HT-29 (cell line): Measurements from ENCODE around the gene ZIC2. TPM values are rescaled to one million over a fixed set of nuclear protein-coding genes. Genes with fewer than 3 reads are reported as not detected.
"Not testable (repeated sequence)": the region's sequence is repeated elsewhere in the genome, so short reads cannot be mapped to it uniquely, and the experiment has no call there.

Experiments
- DNase-seq: peaks from one replicate; pipeline ENCODE4 v3.0.0-alpha.2; 2015; ENCODE audit warnings: low spot score
- total RNA-seq: library from RNA; depleted of rRNA; stranded (reverse); fragments of >200 nt; shearing (Covaris generic); gene quantifications from 2 replicates; pipeline ENCODE4 v1.2.3, GENCODE V29; 2014; rRNA removed

Gene ZIC2
- total RNA-seq, 1 experiment from 2014 or later = 0.23 TPM

GRCh38 chr13:100014621-100015020 is 33.0 kb downstream of the ZIC2 start:
- DNase-seq = no peak

DNA sequence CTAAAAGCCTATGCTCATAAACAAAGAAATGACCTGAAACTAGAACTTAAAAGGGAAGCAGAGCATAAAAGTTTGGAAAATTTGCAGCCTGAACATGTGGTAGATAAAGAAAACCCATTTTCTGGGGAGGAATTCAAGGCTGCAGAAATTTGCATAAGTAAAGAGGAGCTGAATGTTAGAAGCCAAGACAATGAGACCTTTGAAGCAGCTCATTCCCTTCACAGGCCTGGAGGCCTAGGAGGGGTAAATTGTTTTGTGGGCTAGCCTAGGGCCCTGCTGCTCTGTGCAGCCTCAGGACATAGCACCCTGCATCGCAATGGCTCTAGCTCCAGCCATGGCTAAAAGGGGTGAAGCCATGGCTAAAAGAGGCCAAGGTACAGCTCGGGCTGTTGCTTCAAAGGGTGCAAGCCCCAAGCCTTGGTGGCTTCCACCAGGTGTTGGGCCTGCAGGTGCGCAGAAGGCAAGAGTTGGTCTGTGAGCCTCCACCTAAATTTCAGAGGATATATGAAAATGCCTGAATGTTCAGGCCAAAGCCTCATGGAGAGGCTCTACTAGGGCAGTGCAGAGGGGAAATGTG is 38.3 kb downstream of the ZIC2 start:
- no peak for DNase-seq

DNA sequence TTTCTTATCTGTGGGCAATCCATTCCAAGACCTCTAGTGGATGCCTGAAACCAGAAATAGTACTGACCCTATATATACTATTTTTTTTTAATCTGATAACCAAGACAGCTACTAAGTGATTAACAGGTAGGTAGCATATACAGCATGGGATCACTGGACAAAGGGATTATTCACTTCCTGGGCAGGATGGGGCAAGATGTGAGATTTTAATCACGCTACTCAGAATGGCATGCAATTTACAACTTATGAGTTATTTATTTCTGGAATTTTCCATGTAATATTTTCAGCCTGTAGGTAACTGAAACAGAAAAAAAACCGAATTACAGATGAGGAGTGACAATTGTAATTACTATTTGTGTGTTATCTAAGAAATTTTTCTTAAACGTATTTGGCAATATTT is 41.2 kb downstream of the ZIC2 start:
- no peak for DNase-seq

- no peak for DNase-seq
Measured at GRCh38 chr13:100024023-100024422, 42.4 kb downstream of the ZIC2 start.

- DNase-seq = no peak
Measured at GRCh38 chr13:100029933-100030332, 48.3 kb downstream of the ZIC2 start.

DNA sequence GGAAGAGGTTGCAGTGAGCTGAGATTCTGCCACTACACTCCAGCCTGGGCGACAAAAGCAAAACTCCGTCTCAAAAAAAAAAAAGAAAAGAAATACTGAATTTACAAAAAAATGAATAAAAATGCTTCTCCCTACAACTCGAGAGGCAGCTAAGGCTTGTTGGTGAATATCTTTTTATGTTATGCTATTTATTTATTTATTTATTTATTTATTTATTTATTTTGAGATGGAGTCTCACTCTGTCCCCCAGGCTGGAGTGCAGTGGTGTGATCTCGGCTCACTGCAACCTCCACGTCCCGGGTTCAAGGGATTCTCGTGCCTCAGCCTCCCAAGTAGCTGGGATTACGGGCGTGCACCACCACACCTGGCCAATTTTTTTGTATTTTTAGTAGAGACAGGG is 51.1 kb downstream of the ZIC2 start:
- not testable (repeated sequence) for DNase-seq

DNA sequence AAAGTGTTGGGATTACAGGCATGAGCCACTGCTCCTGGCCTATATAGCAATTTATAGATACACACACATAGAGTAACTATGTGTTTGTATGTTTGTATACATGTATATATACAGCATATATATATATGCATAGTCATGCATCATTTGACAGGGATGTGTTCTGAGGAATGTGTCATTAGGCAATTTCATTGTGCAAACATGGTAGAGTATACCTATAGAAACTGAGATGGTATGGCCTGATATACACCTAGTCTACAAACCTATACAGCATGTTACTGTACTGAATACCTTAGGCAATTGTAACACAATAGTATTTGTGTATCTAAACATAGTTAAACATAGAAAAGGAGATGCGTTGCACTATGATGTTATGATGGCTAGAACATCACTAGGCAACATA is 54.4 kb downstream of the ZIC2 start:
- DNase-seq = no peak

Other genes with a start within 250 kb of the ZIC2 start
- not detected in 2 replicates for gene ZIC5, start 10.0 kb upstream of the ZIC2 start, total RNA-seq
- 9.4 and 10.0 TPM in 2 replicates for gene PCCA, start 107.3 kb downstream of the ZIC2 start, total RNA-seq